Effector CD8-positive, alpha-beta T cell (primary cell): Measurements from ENCODE around the gene NOTCH4.
A peak's percentile ranks its signal among the peaks of the same experiment; 100 is the strongest.
"Not testable (repeated sequence)": the region's sequence is repeated elsewhere in the genome, so short reads cannot be mapped to it uniquely, and the experiment has no call there.

Source experiments
- DNase-seq: peaks from one replicate; lab custom pipeline; 2025; lab: John Stamatoyannopoulos, UW

NOTCH4 gene

DNA sequence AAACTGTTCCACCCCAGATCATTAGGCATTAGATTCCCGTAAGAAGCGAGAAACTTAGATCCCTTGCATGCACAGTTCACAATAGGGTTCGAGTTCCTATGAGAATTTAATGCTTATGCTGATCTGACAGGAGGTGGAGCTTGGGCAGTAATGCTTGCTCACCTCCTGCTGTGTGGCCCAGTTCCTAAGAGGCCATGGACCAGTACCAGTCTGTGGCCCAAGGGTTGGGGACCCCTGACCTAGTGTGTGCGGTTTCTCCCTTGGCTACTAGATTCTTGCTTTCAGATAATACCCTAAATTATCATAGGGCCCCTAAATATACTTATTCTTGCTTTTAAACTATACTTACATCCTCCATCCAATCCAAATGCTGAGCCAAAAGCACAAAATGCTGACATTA, 29.5 kb downstream of the NOTCH4 start:
- no peak for DNase-seq

DNA sequence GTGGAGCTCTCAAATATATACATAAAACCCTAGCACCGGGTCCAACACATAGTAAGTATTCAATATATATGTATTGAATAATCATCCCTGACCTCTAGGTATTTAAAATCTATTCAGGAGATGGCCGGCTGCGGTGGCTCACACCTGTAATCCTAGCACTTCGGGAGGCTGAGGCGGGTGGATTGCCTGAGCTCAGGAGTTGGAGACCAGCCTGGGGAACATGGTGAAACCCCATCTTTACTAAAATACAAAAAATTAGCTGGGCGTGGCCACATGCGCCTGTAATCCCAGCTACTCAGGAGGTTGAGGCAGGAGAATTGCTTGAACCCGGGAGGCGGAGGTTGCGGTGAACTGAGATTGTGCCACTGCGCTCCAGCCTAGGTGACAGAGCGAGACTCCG, 30.8 kb downstream of the NOTCH4 start:
- not testable (repeated sequence) for DNase-seq

DNA sequence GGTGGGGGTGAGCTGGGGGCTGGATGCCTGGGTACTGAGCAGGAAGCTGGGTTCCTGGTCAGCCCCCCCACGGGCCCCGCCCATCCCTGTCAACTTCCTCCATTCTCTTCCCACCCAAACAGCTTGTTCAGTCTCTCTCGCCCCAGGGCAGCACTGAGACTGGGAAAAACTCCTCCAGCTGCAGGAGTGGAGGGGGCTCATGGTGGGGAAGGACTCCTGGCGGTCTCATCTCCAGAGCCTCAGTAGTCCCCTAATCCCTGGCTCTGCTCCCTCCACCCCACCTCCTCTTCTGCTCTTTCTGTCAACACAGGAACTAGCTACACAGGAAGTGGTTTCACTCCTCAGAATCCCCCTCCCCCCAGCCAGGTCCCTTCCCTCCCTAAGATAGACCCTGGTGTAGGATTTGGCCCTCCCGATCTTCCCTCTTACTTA, 31.2 kb downstream of the NOTCH4 start, which contains the start of gene GPSM3:
GPSM3 (minus strand) TSS at position 36 of the 432 bp plus-strand sequence. CDS start 130 bp downstream, outside the sequence.
- DNase-seq = peak; percentile 37

DNA sequence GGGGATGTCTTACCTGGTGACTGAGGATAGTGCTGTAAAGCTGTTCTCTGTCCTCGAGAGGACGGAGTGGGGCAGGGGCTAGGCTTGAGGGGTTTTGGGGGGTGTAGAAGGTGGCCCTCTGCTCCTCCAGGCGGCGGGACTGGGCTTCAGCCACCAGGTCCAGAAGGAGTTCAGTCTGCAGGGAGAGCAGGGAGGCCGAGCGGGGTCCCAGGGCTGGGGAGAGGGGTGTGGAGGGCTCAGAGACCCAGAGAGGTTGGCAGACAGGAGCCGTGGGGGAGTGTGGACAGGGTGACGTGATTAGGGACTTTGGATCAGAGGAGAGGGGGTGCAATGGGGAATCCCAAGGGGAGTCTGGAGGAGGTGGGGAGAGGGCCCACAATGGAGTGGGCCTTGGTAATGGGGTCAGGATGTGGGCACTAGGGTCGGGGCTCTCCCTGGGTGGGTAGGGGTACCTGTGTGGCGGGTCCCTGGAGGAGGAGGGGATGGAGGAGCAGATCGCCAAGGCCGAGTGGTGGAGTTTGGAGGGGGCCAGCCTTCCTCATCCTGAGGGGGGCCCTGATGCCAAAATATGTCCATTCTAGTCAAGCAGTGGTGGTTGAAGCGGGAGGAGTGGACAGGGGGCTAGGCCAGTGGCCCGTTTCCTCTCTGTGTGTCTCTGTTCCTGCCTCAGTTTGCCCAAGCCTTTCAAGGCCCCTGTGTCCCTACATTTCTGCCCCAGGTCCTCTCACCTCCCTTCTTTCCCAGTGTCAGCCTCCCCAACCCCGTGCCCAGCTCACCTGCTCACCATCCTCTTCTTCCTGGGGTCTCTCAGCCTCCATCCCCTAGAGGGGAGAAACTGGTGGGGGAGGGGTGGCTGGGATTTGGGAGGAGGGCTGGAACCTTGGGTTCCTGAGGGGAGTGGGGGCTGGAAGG, 31.9 kb downstream of the NOTCH4 start:
- DNase-seq = peak; percentile 11

DNA sequence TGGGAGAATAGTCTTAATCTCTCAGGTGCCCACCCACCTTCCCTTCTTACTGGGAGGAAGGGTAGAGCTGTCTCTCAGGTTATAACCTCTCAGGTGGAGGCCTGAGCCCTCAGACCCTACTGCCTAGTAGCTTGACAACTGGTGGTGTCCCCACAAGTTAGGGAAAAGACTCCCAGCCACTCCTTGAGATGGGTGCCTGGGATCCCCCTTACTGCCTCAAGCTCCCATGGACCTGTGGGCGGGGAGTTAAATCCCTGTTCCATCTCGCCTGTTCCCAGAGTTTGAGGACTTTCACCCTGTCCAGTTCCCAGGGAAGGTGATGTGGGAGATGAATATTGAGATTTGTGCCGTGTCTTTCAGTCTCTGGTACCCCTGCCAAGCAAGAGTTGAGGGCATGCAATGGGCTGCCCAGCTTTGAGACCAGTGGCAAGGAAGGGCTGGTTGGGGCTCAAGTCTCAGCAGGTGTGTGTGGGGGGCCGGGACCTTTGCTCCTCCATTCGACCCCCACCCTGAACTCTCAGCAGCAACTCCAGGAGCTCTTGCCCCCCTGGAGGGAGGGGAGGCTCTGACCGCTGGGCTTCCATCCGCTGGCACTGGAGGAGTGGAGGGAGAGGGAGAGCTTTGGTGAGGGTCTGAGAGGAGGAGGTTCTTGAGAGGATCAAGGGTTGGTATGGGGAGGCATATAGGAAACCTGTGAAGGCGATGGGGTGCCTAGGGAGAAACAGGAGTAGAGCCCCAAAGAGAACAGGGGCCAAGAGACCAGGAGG, 32.8 kb downstream of the NOTCH4 start:
- no peak for DNase-seq

DNA sequence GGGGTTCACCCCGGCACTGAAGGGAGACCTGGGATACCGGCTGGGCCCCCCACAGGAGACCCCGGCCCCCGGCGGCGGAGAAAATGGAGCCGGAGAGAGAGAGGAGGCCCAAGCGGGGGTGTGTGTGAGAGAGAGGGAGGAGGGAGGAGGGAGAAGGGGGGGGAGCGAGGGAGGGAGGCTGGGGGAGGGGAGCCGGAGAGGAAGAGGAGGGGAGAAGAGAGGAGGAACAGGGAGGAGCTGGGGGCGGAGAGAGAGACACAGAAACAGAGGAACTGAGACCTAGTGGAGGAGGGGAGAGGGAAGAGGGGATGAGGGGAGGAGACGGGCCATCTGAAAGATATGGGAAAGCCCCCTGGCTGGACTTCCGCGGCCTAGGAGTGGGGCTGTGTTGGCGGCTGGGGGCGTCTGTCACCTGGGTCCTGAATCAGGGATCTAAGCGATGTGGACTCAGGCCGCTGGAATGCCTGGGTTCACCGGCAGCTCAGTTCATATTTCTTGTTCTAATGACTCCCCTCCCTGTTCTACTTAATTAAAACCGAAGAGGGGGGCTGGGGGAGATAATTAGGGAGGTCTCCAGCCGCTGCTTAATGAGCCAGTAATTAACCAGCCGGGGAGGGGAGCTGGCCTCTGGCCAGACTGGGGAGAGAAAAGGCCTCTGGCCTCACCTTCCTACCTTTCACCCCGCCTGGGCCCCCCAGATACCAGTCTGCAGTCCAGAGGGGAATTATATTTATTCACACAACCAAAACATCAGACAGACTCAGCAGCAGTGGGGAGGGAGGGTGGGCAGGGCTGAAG, 33.6 kb downstream of the NOTCH4 start, which contains the start of gene PBX2:
PBX2 (minus strand) TSS at position 149 of the 798 bp plus-strand sequence. CDS start 287 bp downstream, outside the sequence.
- peak; percentile 59 for DNase-seq

DNA sequence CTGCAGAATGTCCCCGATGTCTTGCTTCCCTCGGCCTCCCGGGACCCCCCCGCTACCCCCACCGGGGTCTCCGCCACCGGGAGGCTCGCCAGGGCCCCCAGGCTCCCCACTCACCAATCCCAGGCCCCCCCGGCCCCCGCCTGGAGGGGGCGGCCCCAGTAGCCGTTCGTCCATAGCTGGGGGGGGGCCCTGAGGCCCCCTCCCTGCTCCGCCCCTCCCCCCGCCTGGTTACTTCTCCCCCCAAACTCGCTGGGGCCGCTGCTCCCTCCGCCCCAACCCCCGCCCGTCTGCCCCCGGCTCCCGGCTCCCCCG, 34.2 kb downstream of the NOTCH4 start:
- no peak for DNase-seq

DNA sequence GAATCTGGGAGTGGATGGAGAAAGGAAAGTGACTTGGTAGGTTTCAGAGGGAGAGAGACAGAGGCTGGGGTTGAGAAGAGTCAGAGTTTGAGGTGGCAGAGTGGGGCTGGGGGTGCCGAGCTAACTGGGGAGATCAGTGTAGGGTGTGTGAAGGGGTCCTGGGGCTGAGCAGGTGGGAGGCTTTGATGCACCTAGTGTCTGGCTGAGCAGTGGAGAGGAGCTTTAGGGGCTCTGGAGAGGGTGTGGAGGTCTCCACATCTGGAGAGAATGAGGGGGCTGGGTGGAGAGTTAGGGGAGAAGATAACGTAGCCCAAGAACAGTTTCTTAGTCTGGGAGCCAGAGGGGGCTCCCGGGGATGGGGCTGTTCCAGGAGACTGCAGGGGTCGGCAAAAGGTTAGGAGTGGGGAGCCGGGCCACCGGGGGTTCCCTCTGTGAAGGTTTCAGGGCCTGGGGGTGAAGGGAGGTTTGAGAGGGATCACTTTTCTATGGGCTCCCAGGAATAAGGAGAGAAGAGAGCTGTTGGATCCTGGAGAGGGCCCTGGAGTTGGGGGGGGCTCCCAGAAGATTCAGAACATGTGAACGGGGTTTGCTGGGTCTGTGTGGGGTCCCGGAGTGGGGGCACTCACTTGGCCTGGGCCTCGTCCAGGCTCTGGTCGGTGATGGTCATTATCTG, 34.7 kb downstream of the NOTCH4 start:
- no peak for DNase-seq

DNA sequence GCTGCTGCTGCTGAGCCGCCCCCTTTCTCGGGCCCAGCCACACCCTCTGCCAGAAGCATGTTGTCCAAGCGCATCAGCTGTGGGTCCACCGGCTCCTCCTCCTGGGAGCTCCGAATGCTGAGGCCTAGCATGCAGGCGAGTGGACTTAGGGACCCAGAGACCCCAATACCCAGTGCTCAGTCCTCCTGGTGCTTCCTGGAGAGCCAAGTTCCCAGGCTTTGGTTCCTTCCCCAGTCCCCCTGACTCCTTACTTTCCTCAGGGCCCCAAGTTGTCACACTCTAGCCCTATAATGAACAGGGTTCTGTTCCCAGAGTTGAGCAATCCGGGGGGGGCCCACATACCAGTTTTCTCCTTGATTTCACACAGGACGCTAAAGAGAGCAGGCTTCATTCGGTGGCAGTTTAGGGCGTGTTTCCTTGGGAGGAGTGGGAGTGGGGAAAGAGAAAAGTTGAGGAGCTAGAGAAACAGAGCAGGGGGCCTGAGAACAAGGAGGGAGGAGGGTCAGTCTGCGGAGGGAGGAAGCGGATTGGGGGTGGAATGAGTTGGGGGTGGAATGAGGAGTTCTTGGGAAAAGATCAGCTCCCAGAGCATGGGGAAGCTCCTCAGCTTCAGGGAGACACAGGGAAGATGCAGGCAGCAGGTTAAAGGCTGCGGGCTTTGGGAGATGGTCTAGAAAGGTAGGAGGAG, 35.3 kb downstream of the NOTCH4 start:
- DNase-seq = no peak

DNA sequence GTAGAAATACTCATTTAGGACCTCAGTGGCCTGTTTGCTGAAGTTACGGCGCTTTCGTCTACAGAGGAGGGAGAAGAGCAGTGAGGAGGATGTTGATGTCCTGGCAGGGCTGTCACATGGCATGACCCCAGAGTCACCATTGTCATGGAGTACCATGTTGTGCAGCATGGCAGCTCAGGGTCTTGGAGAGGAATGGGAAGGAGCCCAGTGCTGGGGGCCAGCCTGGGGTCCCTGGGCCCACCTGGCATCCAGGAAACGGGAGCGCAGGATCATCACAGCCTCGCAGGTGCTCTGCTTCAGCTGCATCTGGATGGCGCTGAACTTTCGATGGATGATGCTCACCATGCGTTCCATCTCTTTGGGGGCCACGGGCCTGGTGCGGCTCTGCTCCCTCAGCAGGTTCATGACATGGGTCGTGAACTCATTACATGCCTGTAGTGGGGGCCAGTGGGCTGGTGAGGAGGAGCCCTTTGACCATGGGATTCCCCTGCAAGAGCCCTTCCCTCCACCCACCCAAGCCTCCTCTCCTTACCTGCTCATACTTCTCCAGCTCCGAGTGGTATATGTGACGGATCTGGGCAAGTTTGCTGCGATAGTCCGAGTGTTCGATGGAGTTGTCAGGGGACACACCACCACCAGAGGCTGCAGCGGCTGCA, 36.0 kb downstream of the NOTCH4 start:
- DNase-seq = not testable (repeated sequence)

DNA sequence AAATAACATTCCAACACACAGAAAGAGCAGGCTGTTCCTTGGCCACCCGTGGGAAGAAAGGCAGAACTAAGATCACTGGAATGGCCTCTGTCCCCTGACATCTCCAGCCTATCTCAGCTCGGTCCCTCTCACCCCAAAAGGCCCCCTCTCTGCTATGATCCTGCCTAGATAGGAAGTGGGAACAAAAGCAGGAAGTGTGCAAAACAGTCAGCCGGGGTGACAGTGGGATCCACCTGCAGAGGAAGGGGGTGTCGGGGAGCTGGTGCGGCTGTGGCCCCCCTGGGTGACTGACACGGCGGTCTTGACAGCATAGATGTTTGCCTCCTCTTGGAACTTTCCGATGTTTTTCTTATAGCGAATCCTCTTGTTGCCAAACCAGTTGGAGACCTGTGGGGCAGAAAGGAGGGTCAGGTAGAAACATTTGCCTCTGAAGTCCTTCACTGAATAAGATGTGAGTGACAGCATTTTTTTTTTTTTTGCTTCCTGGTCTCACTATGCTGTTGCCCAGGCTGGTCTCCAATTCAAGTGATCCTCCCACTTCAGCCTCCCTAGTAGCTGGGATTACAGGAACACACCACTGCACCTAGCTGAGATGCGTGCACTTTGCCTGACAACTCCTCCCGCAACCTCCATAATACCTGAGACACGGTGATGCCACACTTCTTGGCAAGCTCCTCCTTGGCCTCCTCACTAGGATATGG, 36.7 kb downstream of the NOTCH4 start:
- DNase-seq = no peak

DNA sequence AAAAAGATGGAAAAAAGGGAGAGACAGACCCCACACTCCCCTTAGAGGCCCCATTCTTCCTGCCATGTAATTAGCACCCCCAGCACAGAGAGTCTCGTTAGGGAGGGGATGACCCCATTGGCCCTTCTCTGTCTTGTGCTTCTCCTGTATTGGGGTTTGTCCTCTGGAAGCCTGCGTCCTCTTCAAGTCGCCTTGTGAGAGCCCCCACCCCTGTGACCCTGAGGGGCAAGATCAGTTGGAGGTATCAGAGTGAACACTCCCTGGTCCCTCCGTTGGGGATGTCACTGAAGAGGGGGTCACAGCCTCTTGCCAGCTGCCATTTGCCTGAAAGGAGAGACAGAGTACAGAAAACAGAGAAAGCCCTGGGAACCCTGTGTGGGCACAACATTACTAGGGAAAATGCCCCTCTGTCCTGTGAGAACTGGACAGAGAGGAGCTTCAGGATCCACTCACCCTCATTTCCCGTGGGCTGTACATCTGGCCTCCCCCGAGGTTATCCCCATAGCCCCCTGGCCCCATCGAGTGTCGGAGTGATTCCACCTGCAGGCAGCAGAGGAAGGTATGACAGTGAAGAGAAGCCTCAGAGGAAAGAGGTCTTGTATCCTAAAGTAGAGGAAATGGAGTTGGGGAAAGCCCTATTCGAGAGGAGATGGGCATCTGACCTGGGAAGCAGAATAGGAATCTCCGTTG, 37.6 kb downstream of the NOTCH4 start:
- DNase-seq = not testable (repeated sequence)

DNA sequence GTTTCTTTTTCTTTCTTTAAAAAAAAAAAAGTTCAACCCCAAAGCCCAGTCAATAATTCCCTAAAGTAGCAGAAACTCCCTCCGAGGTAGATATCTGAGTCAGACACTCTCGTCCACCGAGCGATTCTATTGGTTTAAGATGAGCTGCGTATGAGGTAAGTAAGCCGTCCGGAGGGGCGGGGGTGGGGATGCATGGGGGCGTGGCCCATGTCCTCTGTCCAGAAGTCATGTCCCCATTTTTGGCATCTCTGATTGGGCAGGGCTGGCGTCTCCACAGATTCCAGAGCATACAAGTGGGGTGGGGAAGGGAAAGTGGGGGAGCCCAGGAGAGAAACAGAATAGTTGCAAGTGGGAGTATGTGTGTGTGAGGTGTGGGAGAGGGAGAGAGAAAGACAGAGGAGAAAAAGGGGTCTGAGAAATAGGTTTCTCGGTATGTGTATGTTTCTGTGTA, 38.2 kb downstream of the NOTCH4 start:
- DNase-seq = not testable (repeated sequence)

DNA sequence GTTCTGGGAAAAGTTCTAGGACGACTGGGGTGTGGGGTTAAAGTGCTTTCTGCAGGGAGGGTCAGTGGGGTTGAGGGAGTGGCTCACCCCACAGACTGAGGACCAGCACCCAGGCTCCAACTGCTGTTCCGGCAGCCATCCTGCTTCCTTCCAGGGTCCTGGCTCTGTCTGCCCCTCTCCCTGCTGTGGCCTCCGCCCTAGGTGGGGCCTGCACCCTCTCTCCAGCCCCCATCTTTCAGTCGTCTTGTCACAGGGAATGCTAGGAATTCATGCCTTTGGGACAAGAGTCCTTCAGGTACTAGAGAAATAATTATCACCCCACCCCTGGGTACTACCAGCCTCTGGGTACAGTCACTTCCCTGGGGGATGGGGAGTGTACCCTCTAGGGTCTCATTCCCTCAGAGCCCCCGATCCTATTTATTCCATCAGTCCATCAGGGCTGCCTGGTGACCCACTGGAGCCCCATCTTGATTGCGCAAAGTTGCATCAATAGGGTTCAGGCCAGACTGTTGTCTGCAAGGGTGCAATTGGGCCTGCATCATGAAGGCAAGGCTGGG, 39.7 kb downstream of the NOTCH4 start, which contains the start of gene AGER:
AGER (minus strand) TSS at position 170 of the 557 bp plus-strand sequence; CDS start at position 139, 31 bp downstream.
- no peak for DNase-seq

DNA sequence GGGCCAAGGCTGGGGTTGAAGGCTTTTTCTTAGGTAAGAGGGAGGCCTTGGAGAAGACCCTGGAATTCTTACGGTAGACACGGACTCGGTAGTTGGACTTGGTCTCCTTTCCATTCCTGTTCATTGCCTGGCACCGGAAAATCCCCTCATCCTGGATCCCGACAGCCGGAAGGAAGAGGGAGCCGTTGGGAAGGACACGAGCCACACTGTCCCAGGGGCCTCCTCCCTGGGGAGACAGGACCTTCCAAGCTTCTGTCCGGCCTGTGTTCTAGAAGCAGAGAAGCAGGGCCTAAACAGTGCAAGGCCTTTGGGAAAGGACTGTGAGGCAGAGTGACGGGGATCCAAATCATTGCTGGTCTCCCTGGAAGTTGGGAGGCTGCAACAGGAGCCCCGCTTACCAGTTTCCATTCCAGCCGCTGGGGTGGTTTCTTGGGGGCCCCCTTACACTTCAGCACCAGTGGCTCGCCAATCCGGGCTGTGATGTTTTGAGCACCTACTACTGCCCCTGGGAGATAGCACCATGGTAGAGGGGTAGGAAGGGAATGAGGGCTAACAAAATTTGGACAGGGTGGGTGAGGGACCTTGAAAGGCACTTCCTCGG, 40.3 kb downstream of the NOTCH4 start:
- DNase-seq = no peak

DNA sequence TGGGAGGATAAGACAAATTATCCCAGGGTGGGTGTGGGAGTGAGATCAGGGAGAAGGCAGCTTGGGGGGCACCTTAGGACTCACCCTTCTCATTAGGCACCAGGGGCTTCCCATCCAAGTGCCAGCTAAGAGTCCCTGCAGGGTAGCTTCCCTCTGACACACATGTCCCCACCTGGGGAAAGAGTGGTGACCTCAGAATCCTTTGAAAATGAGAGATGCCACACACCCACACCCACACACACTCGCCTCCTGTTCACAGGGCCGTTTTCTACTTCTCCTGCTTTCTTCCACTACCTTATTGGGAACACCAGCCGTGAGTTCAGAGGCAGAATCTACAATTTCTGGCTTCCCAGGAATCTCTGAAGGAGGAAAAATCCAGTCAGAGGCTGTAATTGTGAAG, 40.8 kb downstream of the NOTCH4 start:
- no peak for DNase-seq

DNA sequence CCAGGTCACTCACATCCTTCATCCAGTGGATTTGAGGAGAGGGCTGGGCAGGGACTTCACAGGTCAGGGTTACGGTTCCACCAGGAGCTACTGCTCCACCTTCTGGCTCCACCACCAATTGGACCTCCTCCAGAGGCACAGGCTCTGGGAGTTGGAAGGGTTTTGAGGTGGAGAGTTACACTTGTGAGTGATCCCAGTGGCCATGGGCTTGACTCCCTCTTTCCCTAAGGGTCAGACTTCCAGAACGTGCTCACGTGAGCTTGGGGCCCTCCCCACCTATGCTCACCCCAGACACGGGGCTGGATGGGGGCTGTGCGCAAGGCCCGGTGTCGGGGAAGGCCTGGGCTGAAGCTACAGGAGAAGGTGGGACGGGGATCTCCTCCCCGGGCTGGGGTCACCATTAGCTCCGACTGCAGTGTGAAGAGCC, 41.3 kb downstream of the NOTCH4 start:
- DNase-seq = no peak
